ENCODE results near the gene THAP7. TPM values are rescaled to one million over a fixed set of nuclear protein-coding genes. Genes with fewer than 3 reads are reported as not detected.
"Not testable (repeated sequence)": the region's sequence is repeated elsewhere in the genome, so short reads cannot be mapped to it uniquely, and the experiment has no call there.

Gene THAP7
- total and polyA plus RNA-seq, 2 of the 13 experiments (the other 11 are each of a cell fraction or from before 2014, with no cell fraction given): 13.0 to 25.5 TPM

- TF ChIP-seq ZBTB46 (CRISPR knock-in tag; IDR thresholded peaks at IDR 0.05; ENCODE audit: borderline replicate concordance): no peak
Measured at GRCh38 chr22:21042978-21043859, 41.3 kb upstream of the THAP7 start (continued).

GRCh38 chr22:21041937-21042336, 40.0 kb upstream of the THAP7 start:
- no TSS peak for BruUV-seq (replicated peaks)
- FAIRE-seq (no peak), ATAC-seq (no peak), DNase-seq (ENCODE audit: low spot score) (no peak)
- in situ Hi-C loops (cut with HindIII; ENCODE audit: extremely low pct_ligation_motif_present, low pct_unique_long_range_greater_than_20kb): no loop called here
- 1% methylated on average over 4 of the region's 4 CpGs for WGBS (ENCODE audit: low lambda C conversion rate)
- Histone ChIP-seq H3K9me3 (ENCODE audit: low read length) (no peaks in the 10 kb centered on the region), H3K4me3 (replicated peaks in 1 of 3; ENCODE audit: insufficient read depth in 1 of 3, low read depth in 2 of 3, low read length in 3 of 3) (no peak overlapping the region), H3K36me3 (replicated peaks in 1 of 2; ENCODE audit: control insufficient read depth in 1 of 2, insufficient read depth in 2 of 2, low read length in 2 of 2) (no peaks in the 10 kb centered on the region), H3K9ac (ENCODE audit: insufficient read depth, low read depth, low read length) (no peak overlapping the region), H3K4me1 (ENCODE audit: insufficient read depth, low read length) (peaks cover 12% of the 10 kb centered on the region; the same call in 1 of the 2 replicates), H3K79me2 (ENCODE audit: insufficient read depth, low read length) (no peaks in the 10 kb centered on the region), H2AFZ (ENCODE audit: low read length) (no peak overlapping the region), H3K27me3 (ENCODE audit: control insufficient read depth in 1 of 2, insufficient read depth in 2 of 2, low read length in 2 of 2) (peaks cover 3 to 28% of the 10 kb centered on the region in 2 experiments; a peak in 4 of 5 replicates), H3K4me2 (ENCODE audit: low read depth, low read length) (no peak overlapping the region), H4K20me1 (ENCODE audit: insufficient read depth, low read length) (no peaks in the 10 kb centered on the region; the same call in 1 of the 2 replicates), H3K27ac (ENCODE audit: extremely low read length, insufficient read depth, low read length) (no peak overlapping the region)
- intact Hi-C loops (cut with micrococcal nuclease; ENCODE audit: unreplicated experiment): no loop called here
- POLR2A ChIA-PET: no interaction called here
- TF ChIP-seq ZNF747 (CRISPR knock-in tag; IDR thresholded peaks at IDR 0.05; ENCODE audit: borderline replicate concordance): no peak
- no peak for TF ChIP-seq GFI1 (CRISPR knock-in tag; IDR thresholded peaks at IDR 0.05; ENCODE audit: borderline replicate concordance)
- TF ChIP-seq ZNF564 (CRISPR knock-in tag; IDR thresholded peaks at IDR 0.05): no peak
- no peak for TF ChIP-seq NFE2L2 (IDR thresholded peaks at IDR 0.05; ENCODE audit: low read length)
- CTCF ChIA-PET (ENCODE audit: low intra/inter-chr PET ratio, low total read pairs): no interaction called here

- H3K9me3 ChIP-seq (ENCODE audit: low read length); FAIRE-seq; H3K27ac ChIP-seq (ENCODE audit: extremely low read length, insufficient read depth, low read length); H2AFZ ChIP-seq (ENCODE audit: low read length); H3K36me3 ChIP-seq (replicated peaks in 1 of 2; ENCODE audit: control insufficient read depth in 1 of 2, insufficient read depth in 2 of 2, low read length in 2 of 2); H3K9ac ChIP-seq (ENCODE audit: insufficient read depth, low read depth, low read length); in situ Hi-C loops (cut with HindIII; ENCODE audit: extremely low pct_ligation_motif_present, low pct_unique_long_range_greater_than_20kb); BruUV-seq (replicated peaks); intact Hi-C loops (cut with micrococcal nuclease; ENCODE audit: unreplicated experiment); H4K20me1 ChIP-seq (ENCODE audit: insufficient read depth, low read length); DNase-seq (ENCODE audit: low spot score); H3K4me3 ChIP-seq (replicated peaks in 1 of 3; ENCODE audit: insufficient read depth in 1 of 3, low read depth in 2 of 3, low read length in 3 of 3); H3K79me2 ChIP-seq (ENCODE audit: insufficient read depth, low read length); ATAC-seq; H3K4me1 ChIP-seq (ENCODE audit: insufficient read depth, low read length); H3K4me2 ChIP-seq (ENCODE audit: low read depth, low read length); CTCF ChIA-PET (ENCODE audit: low intra/inter-chr PET ratio, low total read pairs); POLR2A ChIA-PET: not testable (repeated sequence)
- WGBS (ENCODE audit: low lambda C conversion rate): 65% methylated on average over 5 of the region's 5 CpGs
- peaks cover 3 to 26% of the 10 kb centered on the region in 2 experiments for H3K27me3 ChIP-seq (ENCODE audit: control insufficient read depth in 1 of 2, insufficient read depth in 2 of 2, low read length in 2 of 2)
Measured at GRCh38 chr22:21039158-21039557, 37.2 kb upstream of the THAP7 start.
